ENCODE data around the gene PDE1A. TPM values are rescaled to one million over a fixed set of nuclear protein-coding genes. Genes with fewer than 3 reads are reported as not detected.
"Not testable (repeated sequence)": the region's sequence is repeated elsewhere in the genome, so short reads cannot be mapped to it uniquely, and the experiment has no call there.

Gene PDE1A
- polyA plus RNA-seq, 1 experiment: 1.0 TPM

DNA sequence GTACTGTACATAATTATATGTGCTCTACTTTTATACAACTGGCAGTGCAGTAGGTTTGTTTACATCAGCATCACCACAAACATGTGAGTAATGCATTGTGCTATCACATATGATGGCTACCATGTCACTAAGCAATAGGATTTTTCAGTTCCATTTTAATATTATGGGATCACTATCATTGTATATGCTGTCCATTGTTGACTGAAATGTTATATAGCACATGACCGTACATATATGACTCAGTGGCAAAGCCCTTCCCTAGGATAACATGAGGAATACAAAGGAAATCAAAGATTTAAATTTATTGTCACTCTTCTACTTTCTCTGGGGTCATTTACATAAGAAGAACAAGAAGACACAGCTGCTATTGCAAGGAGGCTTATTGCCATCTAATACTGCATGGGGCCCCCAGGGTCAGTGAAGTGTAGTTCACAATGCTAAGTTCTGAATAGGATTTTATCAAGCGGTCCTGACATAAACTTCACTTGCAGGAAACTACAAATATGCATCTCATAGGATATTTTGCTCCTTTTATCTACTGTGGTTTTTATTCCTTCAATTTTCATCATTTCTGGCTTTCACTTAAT lies 21.8 kb downstream of the PDE1A start:
- Histone ChIP-seq H3K36me3 (ENCODE audit: control insufficient read depth, insufficient read depth, low read length) (no peaks in the 10 kb centered on the region), H3K27me3 (ENCODE audit: control insufficient read depth, insufficient read depth, low read length) (no peaks in the 10 kb centered on the region), H3K4me3 (ENCODE audit: low read depth, low read length) (no peak overlapping the region)
- POLR2A ChIA-PET: no interaction called here
- no peak for DNase-seq (ENCODE audit: low read depth)
- CTCF ChIA-PET: no interaction called here
- TF ChIP-seq, protein P1, sequence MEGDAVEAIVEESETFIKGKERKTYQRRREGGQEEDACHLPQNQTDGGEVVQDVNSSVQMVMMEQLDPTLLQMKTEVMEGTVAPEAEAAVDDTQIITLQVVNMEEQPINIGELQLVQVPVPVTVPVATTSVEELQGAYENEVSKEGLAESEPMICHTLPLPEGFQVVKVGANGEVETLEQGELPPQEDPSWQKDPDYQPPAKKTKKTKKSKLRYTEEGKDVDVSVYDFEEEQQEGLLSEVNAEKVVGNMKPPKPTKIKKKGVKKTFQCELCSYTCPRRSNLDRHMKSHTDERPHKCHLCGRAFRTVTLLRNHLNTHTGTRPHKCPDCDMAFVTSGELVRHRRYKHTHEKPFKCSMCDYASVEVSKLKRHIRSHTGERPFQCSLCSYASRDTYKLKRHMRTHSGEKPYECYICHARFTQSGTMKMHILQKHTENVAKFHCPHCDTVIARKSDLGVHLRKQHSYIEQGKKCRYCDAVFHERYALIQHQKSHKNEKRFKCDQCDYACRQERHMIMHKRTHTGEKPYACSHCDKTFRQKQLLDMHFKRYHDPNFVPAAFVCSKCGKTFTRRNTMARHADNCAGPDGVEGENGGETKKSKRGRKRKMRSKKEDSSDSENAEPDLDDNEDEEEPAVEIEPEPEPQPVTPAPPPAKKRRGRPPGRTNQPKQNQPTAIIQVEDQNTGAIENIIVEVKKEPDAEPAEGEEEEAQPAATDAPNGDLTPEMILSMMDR (IDR thresholded peaks at IDR 0.05; ENCODE audit: insufficient read depth, low read depth, low read length): no peak

DNA sequence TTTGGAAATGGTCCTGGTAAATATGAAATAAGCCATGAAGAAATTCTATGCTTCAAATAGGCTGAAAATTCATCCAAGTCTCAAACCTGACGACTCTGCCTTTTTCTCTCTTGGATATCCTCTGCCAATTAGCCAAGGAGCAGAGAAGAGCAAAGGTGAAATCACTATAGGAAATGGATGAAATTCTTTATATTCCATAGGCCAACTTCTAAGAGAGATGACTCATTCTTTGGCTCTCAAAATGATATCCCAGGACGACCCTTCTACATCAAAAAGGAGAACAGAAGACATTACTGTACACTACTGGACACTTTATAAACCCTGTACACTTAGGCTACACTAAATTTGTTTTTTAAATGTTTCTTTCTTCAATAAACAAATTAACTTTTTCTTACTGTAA lies 22.7 kb downstream of the PDE1A start:
- Histone ChIP-seq H3K27me3 (ENCODE audit: control insufficient read depth, insufficient read depth, low read length) (no peaks in the 10 kb centered on the region), H3K36me3 (ENCODE audit: control insufficient read depth, insufficient read depth, low read length) (no peaks in the 10 kb centered on the region), H3K4me3 (ENCODE audit: low read depth, low read length) (no peak overlapping the region)
- ChIA-PET POLR2A (no interaction called here), CTCF (no interaction called here)
- DNase-seq (ENCODE audit: low read depth): no peak
- TF ChIP-seq, protein P1 (IDR thresholded peaks at IDR 0.05; ENCODE audit: insufficient read depth, low read depth, low read length): no peak

DNA sequence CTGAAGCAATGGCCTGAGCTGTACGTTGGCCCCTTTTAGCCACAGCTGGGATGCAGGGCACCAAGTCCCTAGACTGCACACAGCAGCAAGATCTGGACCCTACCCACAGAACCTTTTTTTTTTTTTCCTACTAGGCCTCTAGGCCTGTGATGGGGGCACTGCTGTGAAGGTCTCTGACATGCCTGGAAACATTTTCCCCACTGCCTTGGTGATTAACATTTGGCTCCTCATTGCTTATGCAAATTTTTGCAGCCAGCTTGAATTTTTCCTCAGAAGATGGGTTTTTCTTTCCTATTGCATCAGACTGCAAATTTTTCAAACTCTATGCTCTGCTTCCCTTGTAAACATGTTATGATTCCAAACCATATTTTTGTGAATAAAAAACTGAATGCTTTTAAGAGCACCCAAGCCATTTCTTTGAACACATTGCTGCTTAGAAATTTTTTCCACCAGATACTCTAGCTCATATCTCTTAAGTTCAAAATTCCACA lies 33.5 kb downstream of the PDE1A start:
- no peaks in the 10 kb centered on the region for H3K36me3 ChIP-seq (ENCODE audit: control insufficient read depth, insufficient read depth, low read length)
- DNase-seq (ENCODE audit: low read depth): no peak
- TF ChIP-seq, protein P1 (IDR thresholded peaks at IDR 0.05; ENCODE audit: insufficient read depth, low read depth, low read length): no peak
- ChIA-PET POLR2A (no interaction called here), CTCF (interaction anchor here (0.6 kb wide), 1 partner anchor 151 kb away, joined by 3 read pairs; no protein-coding TSS in a partner anchor)
- no peak overlapping the region for H3K4me3 ChIP-seq (ENCODE audit: low read depth, low read length)
- no peaks in the 10 kb centered on the region for H3K27me3 ChIP-seq (ENCODE audit: control insufficient read depth, insufficient read depth, low read length)

DNA sequence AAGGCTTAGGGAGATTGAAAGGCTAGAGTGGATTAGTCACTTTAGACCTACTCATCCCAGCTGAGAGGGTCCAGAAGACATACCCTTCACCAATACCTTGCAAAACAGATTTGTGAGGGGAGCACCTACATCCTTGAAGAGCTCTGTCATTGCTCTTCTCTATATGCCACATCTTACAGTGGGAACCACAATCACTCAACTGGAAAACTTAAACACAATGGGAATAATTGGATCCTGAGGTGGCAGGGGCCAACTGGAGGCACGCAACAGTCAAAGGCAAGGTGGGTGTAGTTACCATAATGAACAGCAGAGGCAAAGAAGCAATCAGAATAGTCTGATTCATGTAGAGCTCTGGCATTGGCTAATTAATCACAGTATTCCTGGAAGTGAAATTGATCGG lies 35.4 kb downstream of the PDE1A start:
- TF ChIP-seq, protein P1 (IDR thresholded peaks at IDR 0.05; ENCODE audit: insufficient read depth, low read depth, low read length): no peak
- Histone ChIP-seq H3K27me3 (ENCODE audit: control insufficient read depth, insufficient read depth, low read length) (no peaks in the 10 kb centered on the region), H3K4me3 (ENCODE audit: low read depth, low read length) (no peak overlapping the region), H3K36me3 (ENCODE audit: control insufficient read depth, insufficient read depth, low read length) (no peaks in the 10 kb centered on the region)
- DNase-seq (ENCODE audit: low read depth): no peak
- CTCF ChIA-PET: no interaction called here
- POLR2A ChIA-PET: no interaction called here

DNA sequence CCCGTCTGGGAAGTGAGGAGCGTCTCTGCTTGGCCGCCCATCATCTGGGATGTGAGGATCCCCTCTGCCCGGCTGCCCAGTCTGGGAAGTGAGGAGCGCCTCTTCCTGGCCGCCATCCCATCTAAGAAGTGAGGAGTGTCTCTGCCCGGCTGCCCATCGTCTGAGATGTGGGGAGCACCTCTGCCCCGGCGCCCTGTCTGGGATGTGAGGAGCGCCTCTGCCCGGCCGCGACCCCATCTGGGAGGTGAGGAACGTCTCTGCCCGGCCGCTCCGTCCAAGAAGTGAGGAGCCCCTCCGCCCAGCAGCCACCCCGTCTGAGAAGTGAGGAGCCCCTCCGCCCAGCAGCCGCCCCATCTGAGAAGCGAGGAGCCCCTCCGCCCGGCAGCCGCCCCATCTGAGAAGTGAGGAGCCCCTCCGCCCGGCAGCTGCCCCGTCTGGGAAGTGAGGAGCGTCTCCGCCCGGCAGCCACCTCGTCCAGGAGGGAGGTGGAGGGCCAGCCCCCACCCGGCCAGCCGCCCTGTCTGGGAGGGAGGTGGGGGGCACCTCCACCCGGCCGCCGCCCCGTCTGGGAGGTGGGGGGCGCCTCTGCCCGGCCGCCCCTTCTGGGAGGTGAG lies 40.5 kb downstream of the PDE1A start:
- DNase-seq (ENCODE audit: low read depth); H3K4me3 ChIP-seq (ENCODE audit: low read depth, low read length); H3K36me3 ChIP-seq (ENCODE audit: control insufficient read depth, insufficient read depth, low read length); H3K27me3 ChIP-seq (ENCODE audit: control insufficient read depth, insufficient read depth, low read length); CTCF ChIA-PET; POLR2A ChIA-PET: not testable (repeated sequence)

DNA sequence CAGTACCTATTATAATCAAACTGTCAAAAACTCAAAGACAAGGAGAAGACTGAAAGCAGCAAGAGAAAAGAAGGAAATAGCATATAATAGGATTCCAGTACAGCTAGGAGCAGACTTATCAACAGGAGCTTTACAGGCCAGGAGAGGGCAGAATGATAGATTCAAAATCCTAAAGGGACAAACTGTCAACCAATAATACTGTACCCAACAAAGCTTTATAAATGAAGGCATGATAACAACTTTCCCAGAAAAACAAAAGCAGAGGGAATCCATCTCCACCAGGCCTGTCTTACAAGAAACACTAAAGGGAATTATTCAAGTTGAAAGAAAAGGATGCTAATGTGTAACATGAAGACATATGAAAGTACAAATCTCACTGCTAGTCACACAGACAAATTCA lies 42.0 kb downstream of the PDE1A start:
- no peak overlapping the region for H3K4me3 ChIP-seq (ENCODE audit: low read depth, low read length)
- CTCF ChIA-PET: no interaction called here
- POLR2A ChIA-PET: no interaction called here
- no peaks in the 10 kb centered on the region for H3K27me3 ChIP-seq (ENCODE audit: control insufficient read depth, insufficient read depth, low read length)
- H3K36me3 ChIP-seq (ENCODE audit: control insufficient read depth, insufficient read depth, low read length): no peaks in the 10 kb centered on the region
- DNase-seq (ENCODE audit: low read depth): no peak
- TF ChIP-seq, protein P1 (IDR thresholded peaks at IDR 0.05; ENCODE audit: insufficient read depth, low read depth, low read length): no peak
